ENCODE data around the gene KCNK1.

DNA sequence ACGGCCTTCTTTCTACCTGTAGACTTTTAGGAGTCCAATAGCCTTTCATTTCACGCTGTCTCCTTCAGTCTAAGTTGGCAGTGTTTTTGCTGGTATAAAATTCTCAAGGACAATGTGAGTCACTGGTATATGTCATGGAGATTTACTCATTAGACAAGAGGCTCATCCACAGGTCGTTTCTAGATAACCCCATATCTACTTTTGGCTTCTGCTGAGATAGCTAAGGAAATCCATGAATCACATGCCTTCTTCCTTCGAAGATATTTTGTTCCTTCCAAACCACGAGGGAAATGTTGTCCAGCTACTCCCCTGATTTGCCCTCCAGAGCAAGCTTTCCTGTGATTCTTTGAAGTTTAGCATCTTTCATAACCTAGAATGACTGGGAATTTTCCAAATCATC, 38.5 kb upstream of the KCNK1 start:
- no peak for TF ChIP-seq POLR2A (IDR thresholded peaks at IDR 0.05)
- TF ChIP-seq, protein P1, sequence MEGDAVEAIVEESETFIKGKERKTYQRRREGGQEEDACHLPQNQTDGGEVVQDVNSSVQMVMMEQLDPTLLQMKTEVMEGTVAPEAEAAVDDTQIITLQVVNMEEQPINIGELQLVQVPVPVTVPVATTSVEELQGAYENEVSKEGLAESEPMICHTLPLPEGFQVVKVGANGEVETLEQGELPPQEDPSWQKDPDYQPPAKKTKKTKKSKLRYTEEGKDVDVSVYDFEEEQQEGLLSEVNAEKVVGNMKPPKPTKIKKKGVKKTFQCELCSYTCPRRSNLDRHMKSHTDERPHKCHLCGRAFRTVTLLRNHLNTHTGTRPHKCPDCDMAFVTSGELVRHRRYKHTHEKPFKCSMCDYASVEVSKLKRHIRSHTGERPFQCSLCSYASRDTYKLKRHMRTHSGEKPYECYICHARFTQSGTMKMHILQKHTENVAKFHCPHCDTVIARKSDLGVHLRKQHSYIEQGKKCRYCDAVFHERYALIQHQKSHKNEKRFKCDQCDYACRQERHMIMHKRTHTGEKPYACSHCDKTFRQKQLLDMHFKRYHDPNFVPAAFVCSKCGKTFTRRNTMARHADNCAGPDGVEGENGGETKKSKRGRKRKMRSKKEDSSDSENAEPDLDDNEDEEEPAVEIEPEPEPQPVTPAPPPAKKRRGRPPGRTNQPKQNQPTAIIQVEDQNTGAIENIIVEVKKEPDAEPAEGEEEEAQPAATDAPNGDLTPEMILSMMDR (IDR thresholded peaks at IDR 0.05), result no peak
